Fibroblast of lung (primary cell): ENCODE data around the gene NUDT3. TPM values are rescaled to one million over a fixed set of nuclear protein-coding genes. Genes with fewer than 3 reads are reported as not detected.

Experiments
- DNase-seq, 2 donors: peaks; one replicate each; pipeline versions ENCODE4 v3.0.0 to v3.0.0-alpha.2; 2010; ENCODE audit warnings: low read depth in 2 of 2
- H2AFZ ChIP-seq: 2 replicates; pipeline ENCODE4 v1.5.1; 2012; ENCODE audit warnings: low read length, control low read depth, inconsistent platforms
- H3K27ac ChIP-seq: 2 replicates; pipeline ENCODE4 v1.5.1; 2011; ENCODE audit warnings: low read length, control low read depth; ENCODE audit not compliant: insufficient read depth
- H3K27me3 ChIP-seq: 2 replicates; pipeline ENCODE4 v1.5.1; 2011; ENCODE audit warnings: mild to moderate bottlenecking, low read length; ENCODE audit not compliant: control insufficient read depth, insufficient read depth
- H3K36me3 ChIP-seq: 2 replicates; pipeline ENCODE4 v1.5.1; 2011; ENCODE audit warnings: low read length; ENCODE audit not compliant: control insufficient read depth, insufficient read depth
- H3K4me1 ChIP-seq: 2 replicates; pipeline ENCODE4 v1.5.1; 2011; ENCODE audit warnings: low read length; ENCODE audit not compliant: control insufficient read depth, insufficient read depth; ENCODE audit errors: extremely low read depth
- H3K4me2 ChIP-seq: 2 replicates; pipeline ENCODE4 v1.5.1; 2011; ENCODE audit warnings: low read length, control low read depth; ENCODE audit not compliant: insufficient read depth; ENCODE audit errors: extremely low read depth
- H3K4me3 ChIP-seq, 4 experiments: fragments of 200-600 bp in 1 of 4; sonication (generic) in 1 of 4; replicated peaks in 1 of 4; 2 replicates each; pipeline ENCODE4 v1.5.1; 2011 to 2016; ENCODE audit warnings: low read length in 4 of 4, low read depth in 3 of 4, mild to moderate bottlenecking in 3 of 4, control low read depth in 2 of 4, inconsistent platforms in 1 of 4, mixed read lengths in 1 of 4; ENCODE audit not compliant: insufficient read depth in 1 of 4; ENCODE audit errors: control extremely low read depth in 1 of 4
- H3K79me2 ChIP-seq: 2 replicates; pipeline ENCODE4 v1.5.1; 2012; ENCODE audit warnings: mild to moderate bottlenecking, low read length, inconsistent platforms; ENCODE audit not compliant: control insufficient read depth, insufficient read depth
- H3K9ac ChIP-seq: 2 replicates; pipeline ENCODE4 v1.5.1; 2011; ENCODE audit warnings: mild to moderate bottlenecking, low read length, control low read depth; ENCODE audit not compliant: insufficient read depth
- H3K9me3 ChIP-seq: 2 replicates; pipeline ENCODE4 v1.5.1; 2012; ENCODE audit warnings: low read depth, low read length; ENCODE audit not compliant: control insufficient read depth, insufficient read depth
- H4K20me1 ChIP-seq: 2 replicates; pipeline ENCODE4 v1.5.1; 2011; ENCODE audit warnings: low read length; ENCODE audit not compliant: control insufficient read depth, insufficient read depth; ENCODE audit errors: extremely low read depth
- EZH2 ChIP-seq: IDR thresholded peaks from 2 replicates; pipeline ENCODE4 v1.5.1; 2012; ENCODE audit warnings: low read length, control low read depth, mild to moderate bottlenecking; ENCODE audit errors: missing control alignments
- polyA plus RNA-seq, 2 donors: library from polyadenylated mRNA; depleted of rRNA in 1 of 2; stranded (reverse) in 1 of 2; unstranded in 1 of 2; fragments of >200 nt; gene quantifications; 2 replicates each; pipeline ENCODE4 v1.2.1, GENCODE V29; 2011 to 2012; ENCODE audit warnings: missing spikeins in 1 of 2
- total RNA-seq: library from RNA; depleted of rRNA; stranded (reverse); fragments of >200 nt; gene quantifications from 2 replicates; pipeline ENCODE4 v1.2.1, GENCODE V29; 2014
- TF ChIP-seq, protein P1 (sequence below), 2 donors: IDR thresholded peaks in 1 of 2; conservative IDR thresholded peaks in 1 of 2; 1 replicate in 1 of 2; 2 replicates in 1 of 2; pipeline ENCODE4 v1.5.1; 2011 to 2012; ENCODE audit warnings: low read length in 2 of 2, control low read depth in 1 of 2, inconsistent platforms in 1 of 2, low read depth in 1 of 2, mild to moderate bottlenecking in 1 of 2

The NUDT3 gene
- total and polyA plus RNA-seq, 2 donors (not counting 1 experiment from before 2014, with no cell fraction given): 16.0 to 27.4 TPM

DNA sequence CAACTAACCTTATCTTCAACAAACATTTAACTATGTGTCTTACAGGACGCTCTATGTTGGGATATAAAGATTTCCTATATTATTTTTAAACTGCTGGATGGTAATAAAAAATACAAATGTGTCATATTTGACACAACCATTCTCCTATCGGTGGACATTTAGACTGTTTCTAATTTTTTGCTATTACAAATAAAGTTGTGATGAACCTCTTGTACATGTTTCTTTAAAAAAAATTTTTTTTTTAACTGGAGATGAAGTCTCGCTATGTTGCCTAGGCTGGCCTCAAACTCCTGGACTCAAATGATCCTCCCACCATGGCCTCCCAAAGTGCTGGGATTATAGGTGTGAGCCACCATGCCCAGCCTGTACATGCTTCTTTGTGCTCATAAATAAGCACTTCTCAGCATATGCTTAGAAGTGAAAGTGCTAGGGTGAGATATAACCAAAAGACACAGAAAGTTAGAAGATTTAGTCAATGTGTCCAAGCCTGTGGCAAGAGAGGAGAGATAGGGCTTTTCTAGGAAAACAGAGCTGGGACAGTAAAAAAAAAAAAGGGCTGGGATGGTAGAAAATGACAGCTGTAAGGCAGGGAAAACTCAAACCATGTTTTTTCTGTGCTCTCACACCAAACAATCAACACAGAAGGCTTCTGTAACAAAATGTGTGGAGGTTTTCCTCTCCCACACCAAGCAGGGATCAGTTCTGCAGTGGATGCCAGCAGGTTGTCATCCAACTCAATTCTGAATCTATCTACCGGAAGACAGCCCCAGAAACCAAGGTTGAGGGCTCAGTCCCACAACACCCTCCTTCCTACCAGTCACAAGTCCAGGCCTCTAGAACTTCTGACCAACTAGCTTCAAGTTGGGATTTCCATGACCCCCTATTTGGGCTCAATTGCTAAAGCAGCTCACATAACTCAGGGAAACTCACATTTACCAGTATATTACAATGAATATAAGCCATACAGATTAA is 73.7 kb downstream of the NUDT3 start:
- H3K4me2 ChIP-seq: no peak overlapping the region
- H3K9me3 ChIP-seq: no peaks in the 10 kb centered on the region
- H4K20me1 ChIP-seq: no peaks in the 10 kb centered on the region
- no peaks in the 10 kb centered on the region for H3K27me3 ChIP-seq
- H3K36me3 ChIP-seq: no peaks in the 10 kb centered on the region
- peaks cover 2% of the 10 kb centered on the region for H3K79me2 ChIP-seq
- H2AFZ ChIP-seq: no peak overlapping the region
- no peak overlapping the region for H3K27ac ChIP-seq
- no peak overlapping the region for H3K4me3 ChIP-seq
- TF ChIP-seq, protein P1, sequence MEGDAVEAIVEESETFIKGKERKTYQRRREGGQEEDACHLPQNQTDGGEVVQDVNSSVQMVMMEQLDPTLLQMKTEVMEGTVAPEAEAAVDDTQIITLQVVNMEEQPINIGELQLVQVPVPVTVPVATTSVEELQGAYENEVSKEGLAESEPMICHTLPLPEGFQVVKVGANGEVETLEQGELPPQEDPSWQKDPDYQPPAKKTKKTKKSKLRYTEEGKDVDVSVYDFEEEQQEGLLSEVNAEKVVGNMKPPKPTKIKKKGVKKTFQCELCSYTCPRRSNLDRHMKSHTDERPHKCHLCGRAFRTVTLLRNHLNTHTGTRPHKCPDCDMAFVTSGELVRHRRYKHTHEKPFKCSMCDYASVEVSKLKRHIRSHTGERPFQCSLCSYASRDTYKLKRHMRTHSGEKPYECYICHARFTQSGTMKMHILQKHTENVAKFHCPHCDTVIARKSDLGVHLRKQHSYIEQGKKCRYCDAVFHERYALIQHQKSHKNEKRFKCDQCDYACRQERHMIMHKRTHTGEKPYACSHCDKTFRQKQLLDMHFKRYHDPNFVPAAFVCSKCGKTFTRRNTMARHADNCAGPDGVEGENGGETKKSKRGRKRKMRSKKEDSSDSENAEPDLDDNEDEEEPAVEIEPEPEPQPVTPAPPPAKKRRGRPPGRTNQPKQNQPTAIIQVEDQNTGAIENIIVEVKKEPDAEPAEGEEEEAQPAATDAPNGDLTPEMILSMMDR (conservative IDR thresholded peaks at IDR 0.05 in 1 of 2, IDR thresholded peaks at IDR 0.05 in 1 of 2; ENCODE audit: low read depth in 1 of 2, low read length in 2 of 2): no peak
- TF ChIP-seq EZH2: no peak
- DNase-seq: no peak
- H3K9ac ChIP-seq: no peak overlapping the region
- no peaks in the 10 kb centered on the region for H3K4me1 ChIP-seq

DNA sequence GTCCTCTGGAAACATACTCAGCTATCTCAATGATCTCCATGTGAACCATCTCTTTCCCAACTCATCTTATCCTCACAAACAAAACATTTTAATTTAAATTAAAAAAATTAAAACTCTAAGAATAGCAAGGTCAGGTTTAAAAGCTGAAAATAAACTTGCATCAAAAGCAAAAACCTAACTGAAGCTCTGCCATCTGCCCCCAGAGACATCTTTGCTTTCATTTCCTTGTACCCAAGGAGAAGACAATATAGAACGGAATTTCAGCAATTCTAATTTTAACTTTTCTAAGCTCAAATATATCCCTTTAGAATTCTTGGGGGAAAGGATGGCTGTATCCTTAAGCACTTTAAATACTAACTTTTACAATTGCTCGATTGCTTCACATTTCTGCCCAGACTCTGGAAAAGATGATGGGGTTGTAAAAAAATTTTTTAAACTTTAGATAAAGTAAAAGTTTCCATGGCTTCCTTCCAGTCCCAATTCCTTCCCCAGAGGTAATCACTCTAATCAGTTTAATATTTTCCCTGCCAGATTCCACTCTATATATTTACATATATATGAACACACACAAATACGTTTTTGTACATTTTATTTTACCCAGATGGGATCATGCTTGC is 74.5 kb downstream of the NUDT3 start:
- Histone ChIP-seq H3K36me3 (no peaks in the 10 kb centered on the region), H3K9ac (no peak overlapping the region), H2AFZ (no peak overlapping the region), H3K27ac (no peak overlapping the region), H3K4me1 (no peaks in the 10 kb centered on the region), H3K9me3 (no peaks in the 10 kb centered on the region), H3K27me3 (no peaks in the 10 kb centered on the region), H3K4me2 (no peak overlapping the region), H3K79me2 (peaks cover 2% of the 10 kb centered on the region), H3K4me3 (no peak overlapping the region), H4K20me1 (no peaks in the 10 kb centered on the region)
- DNase-seq: peak in 1 of 2 donors; percentile 27
- TF ChIP-seq EZH2: no peak
- TF ChIP-seq, protein P1 (conservative IDR thresholded peaks at IDR 0.05 in 1 of 2, IDR thresholded peaks at IDR 0.05 in 1 of 2; ENCODE audit: low read depth in 1 of 2, low read length in 2 of 2): no peak

DNA sequence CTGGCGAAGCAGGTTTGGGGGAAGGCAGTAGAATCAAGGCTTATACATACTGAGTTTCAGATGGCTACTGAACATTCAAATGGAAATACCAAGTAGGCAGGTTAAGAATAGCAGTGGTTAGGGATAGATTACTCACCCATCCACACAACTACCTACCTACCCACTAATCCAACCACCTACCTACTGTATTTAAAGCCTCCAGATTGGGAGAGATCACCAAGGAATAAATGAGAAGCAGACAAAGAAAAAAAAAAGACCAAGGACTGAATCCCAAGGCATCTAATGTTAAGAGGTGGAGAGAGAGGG is 75.3 kb downstream of the NUDT3 start:
- Histone ChIP-seq H3K36me3 (no peaks in the 10 kb centered on the region), H4K20me1 (no peaks in the 10 kb centered on the region)

More for the DNA sequence above, 75.3 kb downstream of the NUDT3 start:
- no peak overlapping the region for H3K4me3 ChIP-seq
- no peak for DNase-seq
- no peaks in the 10 kb centered on the region for H3K9me3 ChIP-seq
- no peak overlapping the region for H2AFZ ChIP-seq
- TF ChIP-seq EZH2: no peak
- TF ChIP-seq, protein P1 (conservative IDR thresholded peaks at IDR 0.05 in 1 of 2, IDR thresholded peaks at IDR 0.05 in 1 of 2; ENCODE audit: low read depth in 1 of 2, low read length in 2 of 2): no peak
- peaks cover 2% of the 10 kb centered on the region for H3K79me2 ChIP-seq
- H3K9ac ChIP-seq: no peak overlapping the region
- no peaks in the 10 kb centered on the region for H3K27me3 ChIP-seq
- H3K4me2 ChIP-seq: no peak overlapping the region
- no peaks in the 10 kb centered on the region for H3K4me1 ChIP-seq
- no peak overlapping the region for H3K27ac ChIP-seq
